HG03442 (cell line): ENCODE results near the gene ENTPD6.

Experiments
- ATAC-seq: cut with Tn5 transposase; IDR thresholded peaks from one replicate; pipeline ENCODE4 v1.9.1; 2021; ENCODE audit warnings: mild to moderate bottlenecking, moderate library complexity; ENCODE audit not compliant: unreplicated experiment

The ENTPD6 gene

GRCh38 chr20:25274481-25274880, 79.0 kb downstream of the ENTPD6 start:
- no peak for ATAC-seq

- no peak for ATAC-seq
Measured at GRCh38 chr20:25274891-25275812, 79.6 kb downstream of the ENTPD6 start.

GRCh38 chr20:25275813-25276532, 80.5 kb downstream of the ENTPD6 start:
- no peak for ATAC-seq
